ENCODE results near the gene ETS1.

Gene ETS1

GRCh38 chr11:128523641-128524040 lies 63.7 kb downstream of the ETS1 start:
- peaks cover 31% of the 10 kb centered on the region for H3K27me3 ChIP-seq (ENCODE audit: insufficient read depth, poor library complexity, severe bottlenecking)
- no peak overlapping the region for H3K4me3 ChIP-seq (replicated peaks; ENCODE audit: insufficient read depth, low read length)
- TF ChIP-seq POLR2AphosphoS5 (IDR thresholded peaks at IDR 0.05; ENCODE audit: low read depth) (no peak), SPI1 (IDR thresholded peaks at IDR 0.05; ENCODE audit: borderline replicate concordance, low read depth) (no peak), REST (IDR thresholded peaks at IDR 0.05; ENCODE audit: insufficient replicate concordance, low read depth) (no peak), GABPA (IDR thresholded peaks at IDR 0.05; ENCODE audit: low read depth) (no peak), CTCF (IDR thresholded peaks at IDR 0.05; ENCODE audit: insufficient read depth, low read length) (no peak)
- no peak overlapping the region for H3K27ac ChIP-seq (replicated peaks)
- DNase-seq (ENCODE audit: low read depth in 1 of 2, low spot score in 1 of 2) = no peak

- Histone ChIP-seq H3K4me3 (replicated peaks; ENCODE audit: insufficient read depth, low read length) (peak overlapping the region; percentile 49), H3K27ac (replicated peaks) (no peak overlapping the region), H3K27me3 (ENCODE audit: insufficient read depth, poor library complexity, severe bottlenecking) (peaks cover 34% of the 10 kb centered on the region)
- TF ChIP-seq POLR2AphosphoS5 (IDR thresholded peaks at IDR 0.05; ENCODE audit: low read depth) = no peak
- no peak for TF ChIP-seq CTCF (IDR thresholded peaks at IDR 0.05; ENCODE audit: insufficient read depth, low read length)
- TF ChIP-seq REST (IDR thresholded peaks at IDR 0.05; ENCODE audit: insufficient replicate concordance, low read depth) = no peak
- TF ChIP-seq GABPA (IDR thresholded peaks at IDR 0.05; ENCODE audit: low read depth) = no peak
- TF ChIP-seq SPI1 (IDR thresholded peaks at IDR 0.05; ENCODE audit: borderline replicate concordance, low read depth) = no peak
- no peak for DNase-seq (ENCODE audit: low read depth in 1 of 2, low spot score in 1 of 2)
These were observed 64.3 kb downstream of the ETS1 start for GRCh38 chr11:128522943-128523518.

GRCh38 chr11:128522055-128522942 lies 65.1 kb downstream of the ETS1 start:
- H3K27me3 ChIP-seq (ENCODE audit: insufficient read depth, poor library complexity, severe bottlenecking) = peaks cover 40% of the 10 kb centered on the region
- TF ChIP-seq POLR2AphosphoS5 (IDR thresholded peaks at IDR 0.05; ENCODE audit: low read depth) (peak; percentile 73), REST (IDR thresholded peaks at IDR 0.05; ENCODE audit: insufficient replicate concordance, low read depth) (peak; percentile 27), SPI1 (IDR thresholded peaks at IDR 0.05; ENCODE audit: borderline replicate concordance, low read depth) (no peak)
- DNase-seq (ENCODE audit: low read depth in 1 of 2, low spot score in 1 of 2) = peak; percentile 46 to 74
- peak overlapping the region; percentile 49 for H3K4me3 ChIP-seq (replicated peaks; ENCODE audit: insufficient read depth, low read length)
- H3K27ac ChIP-seq (replicated peaks) = no peak overlapping the region; the same call in 1 of the 2 replicates

Measured in HL-60 (cell line).